Suprapubic skin (tissue), 3 donors: ENCODE results near the gene ANKFN1.

ENCODE experiments used
- POLR2AphosphoS5 ChIP-seq, 3 donors: sonication (generic); formaldehyde crosslinking; IDR thresholded peaks; one replicate each; pipeline ENCODE4 v1.6.1; 2017; ENCODE audit warnings: antibody characterized with exemption in 3 of 3
- TF ChIP-seq, protein P1 (sequence below), 2 donors: fragments of 200-600 bp in 1 of 2; fragments of 450-650 bp in 1 of 2; sonication (generic) in 1 of 2; IDR thresholded peaks; one replicate each; pipeline ENCODE4 v1.5.1; 2016 to 2019; ENCODE audit warnings: antibody characterized with exemption in 2 of 2, mild to moderate bottlenecking in 1 of 2, moderate library complexity in 1 of 2

DNA sequence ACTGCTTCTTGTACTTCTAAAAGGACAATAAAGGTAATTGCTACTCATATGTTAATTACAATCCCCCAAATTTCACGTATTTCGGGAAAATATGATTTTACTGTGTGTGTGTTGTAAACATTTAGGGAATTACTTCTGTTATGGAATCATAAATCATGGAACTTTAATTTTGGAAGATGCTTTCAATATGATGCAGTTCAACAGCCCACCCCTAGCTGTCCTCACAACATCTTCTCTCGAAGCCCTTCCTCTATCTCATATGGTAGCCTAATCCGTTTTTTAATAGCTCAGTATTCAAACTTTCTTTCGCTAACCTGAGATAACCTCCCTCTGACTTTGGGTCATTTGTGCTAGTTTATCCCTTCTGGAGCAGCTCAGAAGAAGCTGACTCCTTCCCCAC, 78.4 kb downstream of the ANKFN1 start:
- no peak for TF ChIP-seq POLR2AphosphoS5 (IDR thresholded peaks at IDR 0.05)
- TF ChIP-seq, protein P1, sequence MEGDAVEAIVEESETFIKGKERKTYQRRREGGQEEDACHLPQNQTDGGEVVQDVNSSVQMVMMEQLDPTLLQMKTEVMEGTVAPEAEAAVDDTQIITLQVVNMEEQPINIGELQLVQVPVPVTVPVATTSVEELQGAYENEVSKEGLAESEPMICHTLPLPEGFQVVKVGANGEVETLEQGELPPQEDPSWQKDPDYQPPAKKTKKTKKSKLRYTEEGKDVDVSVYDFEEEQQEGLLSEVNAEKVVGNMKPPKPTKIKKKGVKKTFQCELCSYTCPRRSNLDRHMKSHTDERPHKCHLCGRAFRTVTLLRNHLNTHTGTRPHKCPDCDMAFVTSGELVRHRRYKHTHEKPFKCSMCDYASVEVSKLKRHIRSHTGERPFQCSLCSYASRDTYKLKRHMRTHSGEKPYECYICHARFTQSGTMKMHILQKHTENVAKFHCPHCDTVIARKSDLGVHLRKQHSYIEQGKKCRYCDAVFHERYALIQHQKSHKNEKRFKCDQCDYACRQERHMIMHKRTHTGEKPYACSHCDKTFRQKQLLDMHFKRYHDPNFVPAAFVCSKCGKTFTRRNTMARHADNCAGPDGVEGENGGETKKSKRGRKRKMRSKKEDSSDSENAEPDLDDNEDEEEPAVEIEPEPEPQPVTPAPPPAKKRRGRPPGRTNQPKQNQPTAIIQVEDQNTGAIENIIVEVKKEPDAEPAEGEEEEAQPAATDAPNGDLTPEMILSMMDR (IDR thresholded peaks at IDR 0.05), result no peak
